OCI-LY3 (cell line): Measurements from ENCODE around the gene EPDR1.

Experiments
- CTCF ChIP-seq: fragments of 200-600, 300-600 bp; sonication (generic); IDR thresholded peaks from 2 replicates; pipeline ENCODE4 v1.5.1; 2014; ENCODE audit warnings: antibody characterized with exemption, low read length, low read depth
- EZH2phosphoT487 ChIP-seq: fragments of 200-600 bp; shearing (Covaris generic); IDR thresholded peaks from 2 replicates; pipeline ENCODE4 v1.6.1; 2018; ENCODE audit warnings: antibody characterized with exemption, mixed run types, low read depth

- TF ChIP-seq CTCF (no peak), EZH2phosphoT487 (no peak)
Observed at GRCh38 chr7:37893359-37893758, 27.1 kb upstream of the EPDR1 start.
